Astrocyte of the hippocampus (primary cell): ENCODE measurements around the gene ERN2.

Experiments
- DNase-seq: peaks from one replicate; pipeline ENCODE4 v3.0.0; 2011; ENCODE audit warnings: low read depth, low spot score

The ERN2 gene

DNA sequence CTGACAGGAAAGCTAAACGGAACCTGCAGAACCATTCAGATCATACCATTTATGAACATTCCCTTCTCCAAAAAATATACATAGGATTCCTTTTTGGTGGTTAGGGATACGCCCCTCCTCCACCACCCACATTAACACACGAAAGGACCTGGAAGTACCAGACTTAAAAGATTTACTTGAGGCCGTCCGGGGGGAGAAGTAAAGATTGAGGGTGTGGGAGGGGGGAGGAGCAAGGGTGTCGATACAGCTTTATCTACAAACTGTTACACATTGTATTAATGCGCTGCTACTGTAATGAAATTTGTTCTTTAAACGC lies 72.4 kb downstream of the ERN2 start:
- DNase-seq = no peak
